ENCODE data around the gene DISP3. TPM values are rescaled to one million over a fixed set of nuclear protein-coding genes. Genes with fewer than 3 reads are reported as not detected.

DISP3 gene
- total RNA-seq, 1 experiment from 2014 or later: 2.3 TPM

GRCh38 chr1:11534846-11535245 lies 55.9 kb downstream of the DISP3 start:
- ATAC-seq: no peak

GRCh38 chr1:11535316-11535715 lies 56.4 kb downstream of the DISP3 start:
- no peak overlapping the region for H3K4me3 ChIP-seq (replicated peaks in 1 of 2; ENCODE audit: low read depth in 1 of 2, low read length in 2 of 2)
- CTCF ChIA-PET: no interaction called here
- ATAC-seq: no peak

More at GRCh38 chr1:11534846-11535245, 55.9 kb downstream of the DISP3 start:
- no peaks in the 10 kb centered on the region for H4K20me1 ChIP-seq (ENCODE audit: insufficient read depth)
- H3K9me3 ChIP-seq (ENCODE audit: control insufficient read depth in 1 of 2, insufficient read depth in 1 of 2, low read depth in 1 of 2, low read length in 2 of 2): no peaks in the 10 kb centered on the region
- no peak overlapping the region for H3K4me2 ChIP-seq (ENCODE audit: low read length)
- ChIA-PET CTCF (no interaction called here), RAD21 (ENCODE audit: low non-redundant PET in 1 of 2, low total read pairs in 2 of 2, uncharacterized antibody in 2 of 2, unreplicated experiment in 2 of 2) (no interaction called here), POLR2A (no interaction called here)
- no peak overlapping the region for H3K9ac ChIP-seq (ENCODE audit: low read length)
- H3K9me2 ChIP-seq (ENCODE audit: insufficient read depth): no peaks in the 10 kb centered on the region
- H3K27me3 ChIP-seq (ENCODE audit: insufficient read depth, low read length): no peaks in the 10 kb centered on the region
- intact Hi-C loops (cut with micrococcal nuclease): no loop called here
- H3K27ac ChIP-seq (ENCODE audit: low read depth, low read length): no peak overlapping the region
- no peaks in the 10 kb centered on the region for H3K36me3 ChIP-seq (ENCODE audit: control insufficient read depth in 1 of 2, insufficient read depth in 2 of 2, low read length in 2 of 2)
- TF ChIP-seq FOSL1 (IDR thresholded peaks at IDR 0.05; ENCODE audit: low read depth) (no peak), RAD21 (IDR thresholded peaks at IDR 0.05; ENCODE audit: low read depth) (no peak), POLR2AphosphoS5 (IDR thresholded peaks at IDR 0.05; ENCODE audit: low read depth, low read length) (no peak)
- no peaks in the 10 kb centered on the region for H3K79me2 ChIP-seq (ENCODE audit: insufficient read depth, low read length)
- H3K4me3 ChIP-seq (replicated peaks in 1 of 2; ENCODE audit: low read depth in 1 of 2, low read length in 2 of 2): no peak overlapping the region
- BruUV-seq (replicated peaks): no TSS peak
- H2AFZ ChIP-seq (ENCODE audit: low read depth, low read length, poor library complexity, severe bottlenecking): no peak overlapping the region
- no peaks in the 10 kb centered on the region for H3K4me1 ChIP-seq (ENCODE audit: control insufficient read depth in 1 of 2, insufficient read depth in 2 of 2, low read length in 2 of 2)
- no peak for DNase-seq (ENCODE audit: low read depth, low spot score)

More at GRCh38 chr1:11535316-11535715, 56.4 kb downstream of the DISP3 start:
- no peaks in the 10 kb centered on the region for H3K9me3 ChIP-seq (ENCODE audit: control insufficient read depth in 1 of 2, insufficient read depth in 1 of 2, low read depth in 1 of 2, low read length in 2 of 2)
- H3K27ac ChIP-seq (ENCODE audit: low read depth, low read length): no peak overlapping the region
- no peaks in the 10 kb centered on the region for H3K4me1 ChIP-seq (ENCODE audit: control insufficient read depth in 1 of 2, insufficient read depth in 2 of 2, low read length in 2 of 2)
- no peak overlapping the region for H3K9ac ChIP-seq (ENCODE audit: low read length)
- intact Hi-C loops (cut with micrococcal nuclease): no loop called here
- no peak for TF ChIP-seq MAX (IDR thresholded peaks at IDR 0.05)
- TF ChIP-seq, protein P1, sequence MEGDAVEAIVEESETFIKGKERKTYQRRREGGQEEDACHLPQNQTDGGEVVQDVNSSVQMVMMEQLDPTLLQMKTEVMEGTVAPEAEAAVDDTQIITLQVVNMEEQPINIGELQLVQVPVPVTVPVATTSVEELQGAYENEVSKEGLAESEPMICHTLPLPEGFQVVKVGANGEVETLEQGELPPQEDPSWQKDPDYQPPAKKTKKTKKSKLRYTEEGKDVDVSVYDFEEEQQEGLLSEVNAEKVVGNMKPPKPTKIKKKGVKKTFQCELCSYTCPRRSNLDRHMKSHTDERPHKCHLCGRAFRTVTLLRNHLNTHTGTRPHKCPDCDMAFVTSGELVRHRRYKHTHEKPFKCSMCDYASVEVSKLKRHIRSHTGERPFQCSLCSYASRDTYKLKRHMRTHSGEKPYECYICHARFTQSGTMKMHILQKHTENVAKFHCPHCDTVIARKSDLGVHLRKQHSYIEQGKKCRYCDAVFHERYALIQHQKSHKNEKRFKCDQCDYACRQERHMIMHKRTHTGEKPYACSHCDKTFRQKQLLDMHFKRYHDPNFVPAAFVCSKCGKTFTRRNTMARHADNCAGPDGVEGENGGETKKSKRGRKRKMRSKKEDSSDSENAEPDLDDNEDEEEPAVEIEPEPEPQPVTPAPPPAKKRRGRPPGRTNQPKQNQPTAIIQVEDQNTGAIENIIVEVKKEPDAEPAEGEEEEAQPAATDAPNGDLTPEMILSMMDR (IDR thresholded peaks at IDR 0.05 in 2 of 3, conservative IDR thresholded peaks at IDR 0.05 in 1 of 3; ENCODE audit: borderline replicate concordance in 1 of 3, insufficient read depth in 1 of 3, low read depth in 2 of 3, low read length in 2 of 3): no peak
- TF ChIP-seq EGR1 (IDR thresholded peaks at IDR 0.05; ENCODE audit: low read depth): no peak
- TF ChIP-seq SRF (IDR thresholded peaks at IDR 0.05; ENCODE audit: low read depth): no peak
- TF ChIP-seq POLR2A (IDR thresholded peaks at IDR 0.05; ENCODE audit: borderline replicate concordance, extremely low read depth, insufficient read depth, insufficient read length): no peak
- no peak for TF ChIP-seq FOSL1 (IDR thresholded peaks at IDR 0.05; ENCODE audit: low read depth)
- TF ChIP-seq POLR2AphosphoS5 (IDR thresholded peaks at IDR 0.05; ENCODE audit: low read depth, low read length): no peak
- no peak for TF ChIP-seq RAD21 (IDR thresholded peaks at IDR 0.05; ENCODE audit: low read depth)
- TF ChIP-seq JUND (IDR thresholded peaks at IDR 0.05): no peak
- no peak for TF ChIP-seq ELF1 (IDR thresholded peaks at IDR 0.05; ENCODE audit: borderline replicate concordance, low read depth)
- no peak for TF ChIP-seq CBX3 (IDR thresholded peaks at IDR 0.05; ENCODE audit: low read depth)
- no peak for TF ChIP-seq ZBTB33 (IDR thresholded peaks at IDR 0.05; ENCODE audit: extremely low read depth, insufficient replicate concordance, low read length)
- no peak for TF ChIP-seq ZNF274 (IDR thresholded peaks at IDR 0.05; ENCODE audit: low read depth, low read length)
- no peak for TF ChIP-seq CEBPB (IDR thresholded peaks at IDR 0.05; ENCODE audit: low read depth)
- no peaks in the 10 kb centered on the region for H3K79me2 ChIP-seq (ENCODE audit: insufficient read depth, low read length)
- no TSS peak for BruUV-seq (replicated peaks)
- no peak overlapping the region for H2AFZ ChIP-seq (ENCODE audit: low read depth, low read length, poor library complexity, severe bottlenecking)
- POLR2A ChIA-PET: interaction anchor here (1.5 kb wide), 1 partner anchor 10 kb away, joined by 3 read pairs; no protein-coding TSS in a partner anchor
- H3K27me3 ChIP-seq (ENCODE audit: insufficient read depth, low read length): no peaks in the 10 kb centered on the region; the same call in 1 of the 2 replicates
- H4K20me1 ChIP-seq (ENCODE audit: insufficient read depth): no peaks in the 10 kb centered on the region
- no peak overlapping the region for H3K4me2 ChIP-seq (ENCODE audit: low read length)
- no peaks in the 10 kb centered on the region for H3K9me2 ChIP-seq (ENCODE audit: insufficient read depth)
- H3K36me3 ChIP-seq (ENCODE audit: control insufficient read depth in 1 of 2, insufficient read depth in 2 of 2, low read length in 2 of 2): no peaks in the 10 kb centered on the region
- RAD21 ChIA-PET (ENCODE audit: low non-redundant PET in 1 of 2, low total read pairs in 2 of 2, uncharacterized antibody in 2 of 2, unreplicated experiment in 2 of 2): no interaction called here
- DNase-seq (ENCODE audit: low read depth, low spot score): no peak

Measured in HCT116 (cell line).